Measurements from ENCODE around the gene PHYKPL. TPM values are rescaled to one million over a fixed set of nuclear protein-coding genes. Genes with fewer than 3 reads are reported as not detected.

Gene PHYKPL
- total and polyA plus RNA-seq, 2 of the 8 experiments (the other 6 are each of a cell fraction or from before 2014, with no cell fraction given), result 25.1 to 32.1 TPM

DNA sequence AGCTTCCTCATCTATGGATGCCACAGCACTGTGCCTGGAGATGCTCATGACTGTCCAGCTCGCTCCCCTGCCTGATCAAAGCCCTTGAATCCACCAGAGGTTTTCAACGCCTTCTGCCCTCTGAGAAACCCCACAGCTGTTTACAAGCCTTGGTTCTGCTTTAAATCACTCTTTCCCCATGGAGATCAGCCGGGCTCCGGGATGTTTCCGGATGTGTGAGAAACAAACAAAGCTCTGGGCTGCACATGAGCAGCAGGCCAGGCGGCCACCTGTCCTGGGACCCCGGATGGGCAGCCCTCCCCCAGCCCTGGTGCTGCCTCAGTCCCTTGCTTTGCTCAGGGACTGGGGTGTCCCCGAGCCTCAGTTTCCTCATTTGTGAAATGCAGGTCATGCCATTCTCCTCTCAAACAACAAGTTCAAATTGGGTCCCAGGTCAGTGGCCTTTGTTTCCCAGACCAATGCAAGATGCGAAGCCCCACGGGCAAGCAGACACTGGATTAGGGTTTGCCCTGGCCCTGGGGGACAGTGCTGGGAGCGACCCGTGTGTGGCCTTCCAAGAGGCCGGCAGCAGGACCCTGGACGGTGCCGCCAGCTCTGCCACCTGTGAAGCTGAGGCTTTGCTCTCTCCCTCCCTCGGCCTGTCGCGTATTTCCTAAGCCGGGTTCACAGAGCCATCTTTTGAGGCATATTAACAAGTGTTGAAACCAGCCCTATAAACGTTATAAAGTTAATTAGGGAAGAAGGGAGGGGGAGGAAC is 42.4 kb upstream of the PHYKPL start (continued):
- TF ChIP-seq TAF7 (optimal IDR thresholded peaks at IDR 0.05; ENCODE audit: borderline replicate concordance, low read depth, low read length), result no peak
